ENCODE data around the gene SUPT4H1.

SUPT4H1 gene

DNA sequence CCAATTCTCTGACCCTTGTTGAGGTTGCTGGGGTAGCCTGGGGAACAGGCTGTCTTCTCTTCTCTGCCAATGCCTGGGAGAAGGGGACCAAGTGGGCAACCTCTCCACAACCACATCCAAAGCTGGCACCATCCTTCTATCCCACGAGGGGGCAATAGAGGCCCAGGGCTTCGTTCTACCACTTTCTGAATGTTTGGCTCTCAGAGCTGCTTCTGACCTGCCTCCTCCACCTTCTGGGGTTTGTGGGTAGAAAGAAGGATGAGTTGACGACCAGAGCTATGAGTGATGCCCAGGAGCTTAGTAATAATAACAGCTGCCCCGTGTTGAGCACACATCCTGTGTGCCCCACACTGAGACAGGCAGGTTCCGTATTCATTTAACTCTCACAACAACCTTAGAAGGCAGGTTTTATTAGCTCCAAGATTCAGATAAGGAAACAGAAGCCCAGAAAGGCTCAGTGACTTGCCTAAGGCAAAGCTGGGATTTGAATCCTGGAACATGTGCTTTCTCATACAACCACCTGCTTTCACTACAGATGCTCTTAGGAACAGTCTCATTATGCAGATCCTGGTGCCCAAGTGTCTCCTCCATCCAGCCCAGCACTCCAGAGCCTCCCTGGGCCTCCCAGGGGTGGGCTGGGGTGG, 34.5 kb downstream of the SUPT4H1 start:
- H3K4me3 Mint-ChIP-seq = peak overlapping the region; percentile 54
- H3K27ac Mint-ChIP-seq = peak overlapping the region; percentile 89
- no peaks in the 10 kb centered on the region for H3K27me3 Mint-ChIP-seq
- no peaks in the 10 kb centered on the region for H3K9me3 Mint-ChIP-seq (ENCODE audit: low read depth)
- peaks cover 4% of the 10 kb centered on the region for H3K36me3 Mint-ChIP-seq
- H3K4me1 Mint-ChIP-seq (ENCODE audit: low read depth) = peaks cover 16% of the 10 kb centered on the region

DNA sequence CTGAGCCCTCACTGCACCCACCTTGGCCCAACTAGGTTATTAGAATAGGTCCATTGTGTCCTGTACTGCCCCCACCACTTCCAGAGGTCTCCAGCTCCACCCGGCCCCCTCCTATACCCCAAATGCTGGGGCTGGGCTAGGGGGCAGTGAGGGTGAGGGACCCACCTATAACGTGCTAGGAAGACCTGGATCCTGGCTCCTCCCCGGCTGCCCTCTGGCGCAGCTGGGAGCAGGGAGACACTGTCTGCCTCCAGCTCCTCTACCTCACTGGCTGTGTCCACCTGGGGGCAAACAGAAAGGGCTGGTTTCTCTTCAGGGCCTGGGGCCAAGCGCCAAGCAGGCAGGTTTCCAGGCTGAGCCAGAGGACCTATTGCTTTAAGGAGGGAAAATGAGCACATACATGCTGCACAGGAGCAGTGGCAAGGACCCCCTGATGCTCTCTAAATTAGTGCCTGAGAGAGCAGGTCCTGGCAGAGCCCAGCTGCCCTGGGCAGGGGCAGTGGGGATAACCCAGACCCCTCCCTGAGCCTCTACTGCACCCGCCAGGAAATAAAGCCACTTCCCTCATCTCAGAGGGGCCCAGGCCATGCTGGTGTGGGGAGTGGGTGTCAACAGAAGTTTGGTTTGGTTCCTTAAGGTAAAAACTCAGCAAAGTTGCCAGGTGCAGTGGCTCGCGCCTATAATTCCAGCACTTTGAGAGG, 35.6 kb downstream of the SUPT4H1 start:
- no peaks in the 10 kb centered on the region for H3K27me3 Mint-ChIP-seq

DNA sequence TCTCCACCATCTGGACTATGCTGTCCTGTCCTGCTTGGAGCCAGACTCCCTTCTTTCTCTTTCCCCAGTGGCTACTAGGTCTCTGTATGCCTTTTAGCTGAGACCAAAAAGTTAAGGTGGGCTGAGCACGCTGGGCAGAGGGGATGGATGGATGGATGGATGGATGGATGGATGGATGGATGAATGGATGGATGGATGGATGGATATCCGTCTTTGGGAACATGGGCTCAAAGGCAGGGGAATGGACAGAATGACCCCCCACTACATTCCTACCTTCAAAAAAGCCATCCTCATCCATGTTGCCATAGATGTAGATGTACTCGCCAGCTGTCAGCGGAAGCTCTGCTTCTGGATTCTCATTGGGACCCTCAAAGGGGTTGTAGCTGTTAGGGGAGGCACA, 36.3 kb downstream of the SUPT4H1 start:
- no peak overlapping the region for H3K4me3 Mint-ChIP-seq
- peak overlapping the region; percentile 13 for H3K27ac Mint-ChIP-seq
- H3K4me1 Mint-ChIP-seq (ENCODE audit: low read depth) = peaks cover 12% of the 10 kb centered on the region
- H3K36me3 Mint-ChIP-seq = no peaks in the 10 kb centered on the region
- H3K27me3 Mint-ChIP-seq = no peaks in the 10 kb centered on the region
- no peaks in the 10 kb centered on the region for H3K9me3 Mint-ChIP-seq (ENCODE audit: low read depth)

More for the DNA sequence above, 35.6 kb downstream of the SUPT4H1 start:
- peaks cover 12% of the 10 kb centered on the region for H3K4me1 Mint-ChIP-seq (ENCODE audit: low read depth)
- H3K4me3 Mint-ChIP-seq = no peak overlapping the region
- no peaks in the 10 kb centered on the region for H3K36me3 Mint-ChIP-seq
- H3K9me3 Mint-ChIP-seq (ENCODE audit: low read depth) = no peaks in the 10 kb centered on the region
- no peak overlapping the region for H3K27ac Mint-ChIP-seq

DNA sequence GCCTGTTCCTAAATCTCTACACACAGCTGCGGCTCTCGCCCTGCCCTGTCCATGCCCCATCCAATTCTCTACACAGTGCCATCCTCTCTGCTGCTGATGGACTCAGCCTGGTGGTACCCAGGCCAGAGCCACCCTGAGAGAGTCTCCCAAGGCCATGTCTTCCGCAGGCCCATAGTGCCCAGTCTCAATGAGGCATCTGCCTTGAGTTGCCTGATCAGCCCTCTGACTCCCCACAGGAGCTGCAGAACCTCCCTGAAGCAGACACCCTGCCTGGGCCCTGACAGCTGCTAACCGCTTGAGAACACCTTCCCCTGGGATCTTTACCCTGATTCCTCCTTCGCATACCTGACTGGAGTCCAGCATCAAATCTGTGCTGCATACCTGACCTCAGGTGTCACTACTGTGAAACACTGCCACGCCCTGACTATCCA, 36.7 kb downstream of the SUPT4H1 start:
- Mint-ChIP-seq H3K9me3 (ENCODE audit: low read depth) (no peaks in the 10 kb centered on the region), H3K27me3 (no peaks in the 10 kb centered on the region), H3K4me1 (ENCODE audit: low read depth) (peaks cover 12% of the 10 kb centered on the region), H3K36me3 (no peaks in the 10 kb centered on the region), H3K4me3 (no peak overlapping the region), H3K27ac (peak overlapping the region; percentile 13)

DNA sequence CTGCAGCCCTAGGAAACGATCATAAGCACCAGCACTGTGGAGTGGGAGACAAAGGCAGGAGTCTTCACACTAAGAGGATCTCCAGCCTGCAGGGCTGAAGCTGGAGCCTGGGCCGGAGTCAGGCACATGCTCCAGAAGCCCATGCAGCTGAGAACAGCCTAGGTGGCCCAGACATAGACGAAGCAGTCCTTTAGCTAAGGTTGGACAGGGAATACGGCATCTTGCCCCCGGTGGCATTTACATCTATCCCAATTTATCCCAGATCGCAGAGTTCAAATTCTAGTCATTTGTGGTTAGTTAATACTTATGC, 37.3 kb downstream of the SUPT4H1 start:
- no peak overlapping the region for H3K4me3 Mint-ChIP-seq
- peaks cover 12% of the 10 kb centered on the region for H3K4me1 Mint-ChIP-seq (ENCODE audit: low read depth)
- H3K36me3 Mint-ChIP-seq = peaks cover 2% of the 10 kb centered on the region
- no peaks in the 10 kb centered on the region for H3K27me3 Mint-ChIP-seq
- H3K27ac Mint-ChIP-seq = no peak overlapping the region
- H3K9me3 Mint-ChIP-seq (ENCODE audit: low read depth) = no peaks in the 10 kb centered on the region

DNA sequence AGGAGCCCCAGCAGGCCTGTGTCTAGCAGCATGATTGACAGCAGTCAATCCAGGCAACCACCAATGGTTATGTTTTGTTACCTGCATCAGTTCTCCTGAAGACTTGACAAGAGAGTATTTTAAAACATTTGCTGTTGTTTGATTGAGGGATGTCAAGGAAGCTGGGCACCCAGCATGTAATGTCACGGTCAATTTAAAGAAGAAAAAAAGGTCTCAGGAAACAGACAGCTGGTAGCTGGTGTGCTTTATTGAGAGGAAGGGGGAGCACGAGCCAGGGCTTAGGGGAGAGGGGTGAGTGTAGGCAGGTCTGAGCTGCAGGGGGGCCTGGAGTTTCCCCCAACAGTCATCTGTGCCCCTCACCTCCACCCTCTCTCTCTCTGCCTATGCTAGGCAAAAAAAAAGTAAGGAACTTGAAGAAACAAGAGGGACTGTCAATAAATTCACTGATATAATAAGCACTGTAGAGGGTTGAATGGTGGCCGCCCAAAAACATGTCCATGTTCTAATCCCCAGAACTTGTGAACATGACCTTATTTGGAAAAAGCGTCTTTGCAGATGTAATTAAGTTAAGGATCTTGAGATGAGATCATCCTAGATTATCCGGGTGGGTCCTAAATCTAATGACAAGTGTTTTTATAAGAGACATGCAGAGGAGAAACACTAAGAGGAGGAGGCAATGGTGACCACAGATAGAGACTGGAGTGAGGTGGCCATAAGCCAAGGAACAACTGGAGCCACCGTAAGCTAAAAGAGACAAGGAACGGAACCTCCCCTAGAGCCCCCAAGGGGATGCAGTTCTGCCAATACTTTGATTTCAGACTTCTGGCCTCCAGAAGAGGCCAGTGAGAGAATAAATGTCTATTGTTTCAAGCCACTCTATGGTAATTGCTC, 37.9 kb downstream of the SUPT4H1 start:
- no peak overlapping the region for H3K27ac Mint-ChIP-seq

DNA sequence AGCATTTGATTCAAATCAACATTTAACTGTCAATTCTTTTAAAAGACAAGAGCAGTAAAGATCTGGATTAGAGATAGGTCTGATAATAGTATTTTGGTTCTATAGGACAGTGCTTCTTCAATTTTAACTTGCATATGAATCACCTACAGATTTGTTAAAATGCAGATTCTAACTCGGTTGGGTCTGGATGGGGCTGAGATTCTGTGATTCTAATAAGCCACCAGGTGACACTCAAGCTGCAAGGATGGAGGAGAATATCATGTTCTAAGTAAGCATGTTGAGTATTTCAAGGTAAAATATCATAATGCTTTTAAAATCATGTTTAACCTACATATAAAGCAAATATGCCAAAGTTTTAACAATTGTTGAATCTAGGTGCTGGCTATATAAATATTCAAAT, 39.2 kb downstream of the SUPT4H1 start:
- Mint-ChIP-seq H3K9me3 (ENCODE audit: low read depth) (no peaks in the 10 kb centered on the region), H3K27ac (no peak overlapping the region), H3K4me1 (ENCODE audit: low read depth) (peaks cover 7% of the 10 kb centered on the region), H3K27me3 (no peaks in the 10 kb centered on the region), H3K36me3 (peaks cover 2% of the 10 kb centered on the region), H3K4me3 (peak overlapping the region; percentile 10)

More for the DNA sequence above, 37.9 kb downstream of the SUPT4H1 start:
- Mint-ChIP-seq H3K27me3 (no peaks in the 10 kb centered on the region), H3K36me3 (peaks cover 2% of the 10 kb centered on the region), H3K4me3 (no peak overlapping the region), H3K9me3 (ENCODE audit: low read depth) (no peaks in the 10 kb centered on the region), H3K4me1 (ENCODE audit: low read depth) (peaks cover 12% of the 10 kb centered on the region)

DNA sequence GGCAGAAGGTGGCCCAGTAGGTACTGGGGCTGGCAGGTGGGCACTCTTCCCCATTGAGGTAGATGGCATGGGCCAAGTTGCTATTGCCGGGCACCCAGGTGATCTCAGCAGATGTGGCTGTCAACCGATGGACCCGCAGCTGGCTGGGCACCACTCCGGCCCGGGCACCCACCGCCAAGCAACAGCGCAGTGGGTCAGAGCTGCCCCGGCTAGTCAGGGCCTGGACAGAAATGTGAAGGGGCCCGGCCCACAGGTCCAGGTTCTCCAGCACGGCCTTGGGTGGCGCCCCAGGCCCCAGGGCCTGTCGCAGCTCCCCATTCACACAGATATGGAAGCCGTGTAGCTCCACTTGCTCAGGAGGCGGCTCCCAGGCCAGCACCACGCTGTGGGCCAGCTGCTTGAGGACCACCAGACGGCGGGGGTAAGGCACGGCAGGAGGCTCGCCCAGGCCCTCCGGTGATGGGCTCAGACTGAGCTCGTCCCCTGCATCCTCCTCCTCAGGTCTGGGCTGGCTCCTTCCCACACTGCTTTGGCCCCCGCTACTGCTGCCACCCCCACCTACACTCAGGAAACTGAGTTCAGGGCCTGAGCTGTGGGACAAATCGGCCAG, 39.9 kb downstream of the SUPT4H1 start:
- Mint-ChIP-seq H3K27ac (no peak overlapping the region), H3K9me3 (ENCODE audit: low read depth) (no peaks in the 10 kb centered on the region), H3K27me3 (no peaks in the 10 kb centered on the region), H3K4me3 (no peak overlapping the region), H3K36me3 (peaks cover 5% of the 10 kb centered on the region), H3K4me1 (ENCODE audit: low read depth) (no peaks in the 10 kb centered on the region)

DNA sequence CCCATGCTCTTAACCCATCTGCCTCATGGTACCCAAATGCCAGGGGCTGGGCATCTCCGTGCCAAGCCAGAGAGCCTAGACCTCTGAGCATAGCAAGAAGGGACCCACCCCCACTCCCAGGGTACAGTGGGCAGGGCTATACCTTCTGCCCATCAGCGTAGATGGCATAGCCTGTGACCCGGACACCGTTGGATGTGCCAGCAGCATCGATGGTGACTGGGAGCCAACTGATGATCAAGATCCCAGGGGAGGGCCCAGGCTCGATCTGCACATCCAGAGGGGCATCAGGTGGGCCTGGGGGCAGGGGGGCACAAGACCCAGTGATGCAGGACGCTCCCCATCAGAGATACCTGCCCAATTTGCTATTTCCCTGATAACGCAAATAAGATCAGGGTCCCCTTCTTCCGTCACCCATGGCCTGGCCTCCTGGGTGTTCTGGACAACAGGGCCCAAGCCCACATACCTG, 40.5 kb downstream of the SUPT4H1 start:
- H3K4me1 Mint-ChIP-seq (ENCODE audit: low read depth) = no peaks in the 10 kb centered on the region

DNA sequence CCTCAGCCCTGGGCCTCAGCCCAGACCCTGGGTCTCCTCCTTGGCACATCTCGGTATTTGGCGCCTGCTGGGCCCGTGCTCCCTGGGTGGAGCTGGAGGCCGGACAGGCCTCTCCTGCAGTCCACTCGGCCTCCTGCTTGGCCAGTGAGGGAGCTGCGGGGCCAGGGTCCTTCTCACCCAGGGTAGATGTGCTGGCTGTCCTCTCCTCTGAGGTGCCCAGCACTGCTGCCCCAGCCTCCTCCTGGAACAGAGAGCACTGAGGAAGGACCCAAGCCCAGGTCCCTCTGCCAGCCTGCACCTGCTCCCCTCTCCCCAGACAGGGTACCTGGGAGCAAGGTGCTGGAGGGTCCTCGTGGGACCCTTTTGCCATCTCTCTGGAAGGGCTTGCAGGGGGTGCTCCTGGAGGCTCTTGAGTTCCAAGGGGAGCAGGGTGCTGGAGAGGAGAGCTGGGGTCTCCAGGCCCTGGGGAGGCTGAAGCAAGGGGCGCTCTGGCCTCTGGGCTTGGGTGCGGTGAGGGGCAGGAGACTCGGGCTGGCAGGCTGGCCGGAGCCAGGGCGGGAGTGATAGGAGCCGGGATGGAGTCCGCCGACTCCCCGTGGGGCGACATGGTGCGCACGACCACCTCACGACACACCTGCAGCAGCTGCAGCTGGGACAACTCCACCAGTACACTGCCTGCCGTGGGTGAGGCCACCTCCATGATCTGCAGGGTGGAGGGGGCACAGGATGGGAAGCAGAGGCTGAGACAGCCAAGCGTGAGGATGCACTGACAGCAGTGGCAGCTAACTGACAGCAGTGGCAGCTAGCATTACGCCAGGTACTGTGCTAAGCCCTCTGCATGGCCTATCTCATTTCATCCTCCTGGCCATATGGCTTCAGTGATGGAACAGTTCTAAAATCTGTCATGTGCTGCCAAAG, 41.2 kb downstream of the SUPT4H1 start:
- H3K4me3 Mint-ChIP-seq = no peak overlapping the region
- no peak overlapping the region for H3K27ac Mint-ChIP-seq
- H3K36me3 Mint-ChIP-seq = peaks cover 7% of the 10 kb centered on the region
- no peaks in the 10 kb centered on the region for H3K4me1 Mint-ChIP-seq (ENCODE audit: low read depth)
- H3K9me3 Mint-ChIP-seq (ENCODE audit: low read depth) = no peaks in the 10 kb centered on the region
- H3K27me3 Mint-ChIP-seq = no peaks in the 10 kb centered on the region

More for the DNA sequence above, 40.5 kb downstream of the SUPT4H1 start:
- Mint-ChIP-seq H3K9me3 (ENCODE audit: low read depth) (no peaks in the 10 kb centered on the region), H3K27me3 (no peaks in the 10 kb centered on the region), H3K4me3 (no peak overlapping the region), H3K36me3 (peaks cover 7% of the 10 kb centered on the region), H3K27ac (no peak overlapping the region)

- Mint-ChIP-seq H3K36me3 (peaks cover 7% of the 10 kb centered on the region), H3K27ac (no peak overlapping the region), H3K27me3 (no peaks in the 10 kb centered on the region), H3K9me3 (ENCODE audit: low read depth) (no peaks in the 10 kb centered on the region), H3K4me1 (ENCODE audit: low read depth) (no peaks in the 10 kb centered on the region), H3K4me3 (no peak overlapping the region)
Measured at GRCh38 chr17:58309918-58310259, 42.1 kb downstream of the SUPT4H1 start.

- Mint-ChIP-seq H3K36me3 (peaks cover 7% of the 10 kb centered on the region), H3K27me3 (no peaks in the 10 kb centered on the region), H3K4me1 (ENCODE audit: low read depth) (peaks cover under 1% of the 10 kb centered on the region), H3K9me3 (ENCODE audit: low read depth) (no peaks in the 10 kb centered on the region), H3K27ac (no peak overlapping the region), H3K4me3 (no peak overlapping the region)
Measured at GRCh38 chr17:58308985-58309917, 42.8 kb downstream of the SUPT4H1 start.

Data from activated naive CD8-positive, alpha-beta T cell (primary cell).